Ovary (tissue), 3 donors: ENCODE results near the gene CBR3.

Experiments used
- CTCF ChIP-seq, 3 donors: fragments of 450-650 bp in 2 of 3; fragments of 200-600 bp in 1 of 3; IDR thresholded peaks; one replicate each; pipeline versions ENCODE4 v1.5.1 to v1.8.0; 2016 to 2022; ENCODE audit warnings: antibody characterized with exemption in 3 of 3, mild to moderate bottlenecking in 1 of 3
- EP300 ChIP-seq: sonication (generic); formaldehyde crosslinking; IDR thresholded peaks from one replicate; pipeline ENCODE4 v1.6.1; 2017; ENCODE audit warnings: antibody characterized with exemption
- POLR2A ChIP-seq: fragments of 450-650 bp; IDR thresholded peaks from one replicate; pipeline ENCODE4 v1.6.1; 2017; ENCODE audit warnings: antibody characterized with exemption, mild to moderate bottlenecking, moderate library complexity
- donor health status: DM: no; HTN: no; CAD: no.

- TF ChIP-seq CTCF (IDR thresholded peaks at IDR 0.05) (no peak), POLR2A (no peak), EP300 (no peak)
These were observed 21.5 kb downstream of the CBR3 start for GRCh38 chr21:36156339-36156814.
